Duodenal mucosa (tissue), 2 donors: ENCODE measurements around the gene DSN1.

Source experiments
- H3K27ac ChIP-seq: one replicate; pipeline ENCODE4 v1.7.0; 2013; ENCODE audit warnings: low read depth, low read length
- H3K27me3 ChIP-seq, 2 donors: one replicate each; pipeline ENCODE4 v1.7.0; 2013; ENCODE audit warnings: low read length in 2 of 2, control low read depth in 1 of 2; ENCODE audit not compliant: insufficient read depth in 2 of 2, control insufficient read depth in 1 of 2
- H3K36me3 ChIP-seq, 2 donors: one replicate each; pipeline ENCODE4 v1.7.0; 2013; ENCODE audit warnings: low read length in 2 of 2, control low read depth in 1 of 2; ENCODE audit not compliant: insufficient read depth in 2 of 2, control insufficient read depth in 1 of 2
- H3K4me1 ChIP-seq, 2 donors: one replicate each; pipeline ENCODE4 v1.7.0; 2013; ENCODE audit warnings: low read length in 2 of 2, control low read depth in 1 of 2; ENCODE audit not compliant: insufficient read depth in 2 of 2, control insufficient read depth in 1 of 2
- H3K4me3 ChIP-seq, 2 donors: one replicate each; pipeline ENCODE4 v1.7.0; 2013; ENCODE audit warnings: low read length in 2 of 2, low read depth in 1 of 2
- H3K9ac ChIP-seq, 2 donors: one replicate each; pipeline ENCODE4 v1.7.0; 2013; ENCODE audit warnings: low read length in 2 of 2, low read depth in 1 of 2
- H3K9me3 ChIP-seq, 2 donors: one replicate each; pipeline ENCODE4 v1.7.0; 2013; ENCODE audit warnings: low read length in 2 of 2, control low read depth in 1 of 2; ENCODE audit not compliant: control insufficient read depth in 1 of 2

Gene DSN1

DNA sequence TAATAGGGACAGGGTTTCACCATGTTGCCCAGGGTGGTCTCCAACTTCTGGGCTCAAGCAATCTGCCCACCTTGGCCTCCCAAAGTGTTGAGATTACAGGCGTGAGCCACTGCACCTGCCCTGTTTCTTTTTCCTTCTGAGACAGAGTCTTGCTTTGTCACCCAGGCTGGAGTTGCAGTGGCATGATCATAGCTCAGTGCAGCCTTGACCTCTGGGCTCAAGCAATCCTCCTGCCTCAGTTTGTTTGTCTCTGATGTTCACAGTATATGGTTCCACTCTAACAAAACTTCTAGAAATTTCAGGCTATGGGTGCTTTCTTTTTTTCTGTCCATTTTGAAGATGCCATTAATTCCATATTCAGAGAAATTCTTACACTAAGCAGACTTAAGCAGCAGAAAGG lies 60.8 kb downstream of the DSN1 start:
- no peaks in the 10 kb centered on the region for H3K9me3 ChIP-seq
- H3K27me3 ChIP-seq: no peaks in the 10 kb centered on the region
- H3K4me3 ChIP-seq: no peak overlapping the region
- no peaks in the 10 kb centered on the region for H3K36me3 ChIP-seq
- no peaks in the 10 kb centered on the region for H3K4me1 ChIP-seq
- H3K9ac ChIP-seq: no peak overlapping the region
- H3K27ac ChIP-seq: no peak overlapping the region

- H3K27ac ChIP-seq: no peak overlapping the region
- H3K36me3 ChIP-seq: peaks cover 0 to 3% of the 10 kb centered on the region in 2 donors
- no peaks in the 10 kb centered on the region for H3K4me1 ChIP-seq
- H3K4me3 ChIP-seq: no peak overlapping the region
- H3K27me3 ChIP-seq: no peaks in the 10 kb centered on the region
- no peaks in the 10 kb centered on the region for H3K9me3 ChIP-seq
- H3K9ac ChIP-seq: no peak overlapping the region
Measured at GRCh38 chr20:36709126-36709525, 64.4 kb downstream of the DSN1 start.

GRCh38 chr20:36703530-36703929 lies 70.0 kb downstream of the DSN1 start:
- H3K4me1 ChIP-seq: no peaks in the 10 kb centered on the region

More at GRCh38 chr20:36703530-36703929, 70.0 kb downstream of the DSN1 start:
- Histone ChIP-seq H3K9me3 (no peaks in the 10 kb centered on the region), H3K4me3 (no peak overlapping the region), H3K9ac (no peak overlapping the region), H3K27me3 (no peaks in the 10 kb centered on the region), H3K27ac (no peak overlapping the region), H3K36me3 (peaks cover 0 to 3% of the 10 kb centered on the region in 2 donors)
